Measurements from ENCODE around the gene VRK1. TPM values are rescaled to one million over a fixed set of nuclear protein-coding genes. Genes with fewer than 3 reads are reported as not detected.

Gene VRK1
- total RNA-seq, 1 donor from 2014 or later: 126 TPM

DNA sequence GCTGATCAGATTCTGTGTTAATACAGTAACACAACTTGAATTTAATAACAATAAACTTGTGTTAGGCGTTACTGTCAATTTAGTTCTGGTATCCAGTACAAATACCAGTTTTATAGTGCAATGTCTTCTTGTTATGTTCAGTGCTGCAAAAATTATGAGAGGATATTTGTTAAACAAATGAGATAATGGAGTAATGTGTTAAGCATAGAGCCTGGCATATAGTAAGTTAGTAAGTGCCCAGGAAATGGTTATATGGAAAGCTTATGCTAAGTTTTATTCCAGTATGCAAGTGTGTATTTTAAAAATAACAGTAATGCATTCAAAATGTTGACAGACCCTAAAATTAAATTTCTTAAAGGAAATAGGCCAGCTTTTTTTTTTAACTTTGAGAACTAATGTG, 1.8 kb downstream of the VRK1 start:
- H3K4me3 ChIP-seq: no peak overlapping the region

DNA sequence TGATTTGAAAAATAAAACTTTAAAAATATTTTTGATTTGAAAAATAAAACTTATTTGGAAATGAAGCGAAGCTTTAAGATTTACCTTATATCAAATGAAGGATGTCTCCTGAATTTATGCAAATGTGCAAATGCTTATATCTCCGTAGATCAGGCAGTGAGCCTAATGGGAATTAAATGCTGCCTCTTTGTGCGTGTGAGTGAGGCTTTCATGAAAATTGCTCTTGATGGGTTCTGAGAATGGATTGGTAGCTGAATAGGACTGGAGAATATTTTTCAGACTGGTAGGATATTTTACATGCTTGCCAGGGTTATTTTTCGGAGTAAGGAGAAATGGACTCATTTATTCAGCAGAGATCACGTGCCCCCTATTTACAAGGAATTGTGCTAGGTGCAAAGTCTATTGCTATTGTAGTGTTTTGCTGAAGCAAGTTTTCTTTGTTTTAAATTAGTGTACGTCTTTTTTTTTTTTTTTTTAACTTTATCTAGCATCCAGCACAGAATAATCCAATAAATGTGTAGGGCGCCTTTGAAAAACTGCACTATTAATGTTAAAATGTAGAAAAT, 2.4 kb downstream of the VRK1 start:
- Histone ChIP-seq H3F3A (ENCODE audit: low read depth) (no peaks in the 10 kb centered on the region), H3K9ac (no peak overlapping the region), H3K4me2 (peak overlapping the region; percentile 4), H2AFZ (replicated peaks) (no peak overlapping the region), H3K4me1 (peaks cover 17% of the 10 kb centered on the region), H4K20me1 (ENCODE audit: low read depth) (peaks cover 69% of the 10 kb centered on the region), H3K36me3 (no peaks in the 10 kb centered on the region), H3K9me3 (ENCODE audit: low read depth) (no peaks in the 10 kb centered on the region), H3K27me3 (no peaks in the 10 kb centered on the region), H3K27ac (no peak overlapping the region), H3K4me3 (no peak overlapping the region), H3K79me2 (ENCODE audit: low read depth) (peaks cover 72% of the 10 kb centered on the region)
- Mint-ChIP-seq H3K9me3 (no peaks in the 10 kb centered on the region), H3K36me3 (no peaks in the 10 kb centered on the region), H3K27ac (peak overlapping the region; percentile 3), H3K4me1 (peaks cover 20% of the 10 kb centered on the region), H3K27me3 (ENCODE audit: insufficient read depth, low read depth) (peaks cover 3% of the 10 kb centered on the region), H3K4me3 (peak overlapping the region; percentile 42)
- DNase-seq (ENCODE audit: low spot score): no peak
- no peak for TF ChIP-seq EZH2 (IDR thresholded peaks at IDR 0.05)

More for the DNA sequence above, 1.8 kb downstream of the VRK1 start:
- no peak for DNase-seq (ENCODE audit: low spot score)
- peaks cover 3% of the 10 kb centered on the region for H3K27me3 Mint-ChIP-seq (ENCODE audit: insufficient read depth, low read depth)
- Histone ChIP-seq H3F3A (ENCODE audit: low read depth) (no peaks in the 10 kb centered on the region), H3K36me3 (no peaks in the 10 kb centered on the region), H3K27ac (no peak overlapping the region), H4K20me1 (ENCODE audit: low read depth) (peaks cover 63% of the 10 kb centered on the region), H3K27me3 (no peaks in the 10 kb centered on the region), H3K9me3 (ENCODE audit: low read depth) (no peaks in the 10 kb centered on the region), H2AFZ (replicated peaks) (no peak overlapping the region), H3K4me1 (peaks cover 17% of the 10 kb centered on the region), H3K4me2 (peak overlapping the region; percentile 97), H3K9ac (no peak overlapping the region), H3K79me2 (ENCODE audit: low read depth) (peaks cover 66% of the 10 kb centered on the region)
- H3K4me3 Mint-ChIP-seq: peak overlapping the region; percentile 96
- no peaks in the 10 kb centered on the region for H3K9me3 Mint-ChIP-seq
- no peak overlapping the region for H3K27ac Mint-ChIP-seq
- H3K36me3 Mint-ChIP-seq: no peaks in the 10 kb centered on the region
- TF ChIP-seq, protein P1, sequence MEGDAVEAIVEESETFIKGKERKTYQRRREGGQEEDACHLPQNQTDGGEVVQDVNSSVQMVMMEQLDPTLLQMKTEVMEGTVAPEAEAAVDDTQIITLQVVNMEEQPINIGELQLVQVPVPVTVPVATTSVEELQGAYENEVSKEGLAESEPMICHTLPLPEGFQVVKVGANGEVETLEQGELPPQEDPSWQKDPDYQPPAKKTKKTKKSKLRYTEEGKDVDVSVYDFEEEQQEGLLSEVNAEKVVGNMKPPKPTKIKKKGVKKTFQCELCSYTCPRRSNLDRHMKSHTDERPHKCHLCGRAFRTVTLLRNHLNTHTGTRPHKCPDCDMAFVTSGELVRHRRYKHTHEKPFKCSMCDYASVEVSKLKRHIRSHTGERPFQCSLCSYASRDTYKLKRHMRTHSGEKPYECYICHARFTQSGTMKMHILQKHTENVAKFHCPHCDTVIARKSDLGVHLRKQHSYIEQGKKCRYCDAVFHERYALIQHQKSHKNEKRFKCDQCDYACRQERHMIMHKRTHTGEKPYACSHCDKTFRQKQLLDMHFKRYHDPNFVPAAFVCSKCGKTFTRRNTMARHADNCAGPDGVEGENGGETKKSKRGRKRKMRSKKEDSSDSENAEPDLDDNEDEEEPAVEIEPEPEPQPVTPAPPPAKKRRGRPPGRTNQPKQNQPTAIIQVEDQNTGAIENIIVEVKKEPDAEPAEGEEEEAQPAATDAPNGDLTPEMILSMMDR (IDR thresholded peaks at IDR 0.05): no peak
- TF ChIP-seq EZH2phosphoT487 (IDR thresholded peaks at IDR 0.05) (no peak), EZH2 (IDR thresholded peaks at IDR 0.05) (no peak)
- peaks cover 20% of the 10 kb centered on the region for H3K4me1 Mint-ChIP-seq

DNA sequence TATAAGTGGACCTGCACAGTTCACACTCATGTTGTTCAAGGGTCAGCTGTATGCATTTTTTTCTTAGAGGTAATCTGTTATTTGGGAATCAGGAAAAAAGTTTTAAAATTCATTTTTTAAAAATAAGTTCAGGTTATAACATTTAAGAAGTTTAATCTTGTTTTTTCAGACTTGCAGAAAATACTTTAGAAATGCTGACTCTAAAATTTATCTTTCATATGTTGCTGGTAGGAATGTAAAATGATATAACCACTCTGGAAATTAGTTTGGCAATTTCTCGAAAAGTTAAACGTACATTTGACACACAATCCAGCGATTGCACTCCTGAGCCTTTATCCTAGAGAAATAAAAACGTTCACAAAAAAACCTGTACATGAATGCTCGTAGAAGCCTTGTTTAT, 4.7 kb downstream of the VRK1 start:
- H3K79me2 ChIP-seq (ENCODE audit: low read depth): peaks cover 96% of the 10 kb centered on the region
- no peak overlapping the region for H3K27ac ChIP-seq
- H3K27me3 Mint-ChIP-seq (ENCODE audit: insufficient read depth, low read depth): no peaks in the 10 kb centered on the region
- H3K36me3 ChIP-seq: no peaks in the 10 kb centered on the region
- H3F3A ChIP-seq (ENCODE audit: low read depth): no peaks in the 10 kb centered on the region
- no peak overlapping the region for H3K4me3 ChIP-seq
- H3K27ac Mint-ChIP-seq: no peak overlapping the region
- H3K27me3 ChIP-seq: no peaks in the 10 kb centered on the region
- peaks cover 20% of the 10 kb centered on the region for H3K4me1 Mint-ChIP-seq
- H3K9me3 Mint-ChIP-seq: peaks cover 2% of the 10 kb centered on the region
- H3K9me3 ChIP-seq (ENCODE audit: low read depth): no peaks in the 10 kb centered on the region
- TF ChIP-seq, protein P1 (IDR thresholded peaks at IDR 0.05): no peak
- TF ChIP-seq EZH2 (IDR thresholded peaks at IDR 0.05) (no peak), EZH2phosphoT487 (IDR thresholded peaks at IDR 0.05) (no peak)
- no peak for DNase-seq (ENCODE audit: low spot score)
- no peak overlapping the region for H3K9ac ChIP-seq
- no peak overlapping the region for H2AFZ ChIP-seq (replicated peaks)
- H3K4me3 Mint-ChIP-seq: no peak overlapping the region
- peaks cover 92% of the 10 kb centered on the region for H4K20me1 ChIP-seq (ENCODE audit: low read depth)
- peaks cover 17% of the 10 kb centered on the region for H3K4me1 ChIP-seq
- no peak overlapping the region for H3K4me2 ChIP-seq
- peaks cover 6% of the 10 kb centered on the region for H3K36me3 Mint-ChIP-seq

DNA sequence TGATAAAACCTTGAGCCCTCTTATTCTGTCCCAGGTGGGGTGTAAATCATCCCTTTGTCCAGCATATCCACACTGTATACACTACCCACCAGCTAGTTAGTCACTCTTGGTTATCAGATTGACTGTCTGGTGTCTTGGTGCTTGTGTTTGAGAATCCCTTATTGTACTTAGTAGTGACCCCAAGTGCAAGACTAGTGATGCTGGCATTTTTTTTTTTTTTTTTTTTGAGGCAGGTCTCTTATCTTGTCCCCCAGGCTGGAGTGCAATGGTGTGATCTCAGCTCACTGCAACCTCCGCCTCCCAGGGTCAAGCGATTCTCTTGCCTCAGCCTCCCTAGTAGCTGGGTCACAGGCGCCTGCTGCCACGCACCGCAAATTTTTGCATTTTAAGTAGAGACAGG, 5.8 kb downstream of the VRK1 start:
- H3K4me3 ChIP-seq: no peak overlapping the region
- H3K9ac ChIP-seq: no peak overlapping the region
- no peak overlapping the region for H3K27ac ChIP-seq
- H3K4me1 Mint-ChIP-seq: peaks cover 18% of the 10 kb centered on the region
- no peaks in the 10 kb centered on the region for H3K27me3 ChIP-seq
- peaks cover 7% of the 10 kb centered on the region for H3K36me3 Mint-ChIP-seq
- H3K4me3 Mint-ChIP-seq: no peak overlapping the region
- no peaks in the 10 kb centered on the region for H3K27me3 Mint-ChIP-seq (ENCODE audit: insufficient read depth, low read depth)
- H3K4me1 ChIP-seq: peaks cover 17% of the 10 kb centered on the region
- DNase-seq (ENCODE audit: low spot score): no peak
- no peak overlapping the region for H3K27ac Mint-ChIP-seq
- H2AFZ ChIP-seq (replicated peaks): no peak overlapping the region
- TF ChIP-seq EZH2 (IDR thresholded peaks at IDR 0.05) (no peak), EZH2phosphoT487 (IDR thresholded peaks at IDR 0.05) (no peak)
- TF ChIP-seq, protein P1 (IDR thresholded peaks at IDR 0.05): no peak
- H3K9me3 Mint-ChIP-seq: peaks cover 2% of the 10 kb centered on the region
- H3K4me2 ChIP-seq: no peak overlapping the region
- H4K20me1 ChIP-seq (ENCODE audit: low read depth): peaks cover 93% of the 10 kb centered on the region
- H3K36me3 ChIP-seq: no peaks in the 10 kb centered on the region
- H3K9me3 ChIP-seq (ENCODE audit: low read depth): no peaks in the 10 kb centered on the region
- no peaks in the 10 kb centered on the region for H3F3A ChIP-seq (ENCODE audit: low read depth)
- peaks cover 100% of the 10 kb centered on the region for H3K79me2 ChIP-seq (ENCODE audit: low read depth)

All from neural progenitor cell (in vitro differentiated cells).